H1 (cell line): Measurements from ENCODE around the gene CKAP5. TPM values are rescaled to one million over a fixed set of nuclear protein-coding genes. Genes with fewer than 3 reads are reported as not detected.

Experiments used
- EZH2 ChIP-seq: fragments of 200-600 bp; sonication (generic); IDR thresholded peaks from 2 replicates; pipeline ENCODE4 v1.7.1; 2012; ENCODE audit warnings: low read depth, mild to moderate bottlenecking, moderate library complexity, low read length, inconsistent platforms; ENCODE audit not compliant: severe bottlenecking
- TAF7 ChIP-seq: optimal IDR thresholded peaks from 2 replicates; pipeline ENCODE3; 2011; ENCODE audit warnings: low read depth, mild to moderate bottlenecking, inconsistent platforms, low read length, moderate library complexity, borderline replicate concordance
- polyA plus RNA-seq, 7 experiments: library from polyadenylated mRNA; depleted of rRNA in 3 of 7; stranded (reverse) in 5 of 7; unstranded in 2 of 7; fragments of >200 nt in 5 of 7; fragments of 200-250 nt in 2 of 7; gene quantifications; 1 replicate in 5 of 7; 2 replicates in 1 of 7; 4 replicates in 1 of 7; pipeline versions ENCODE4 v1.2.1 to v1.2.3, GENCODE V29; 2011 to 2013; ENCODE audit warnings: missing spikeins in 2 of 7, mixed read lengths in 2 of 7
- total RNA-seq: library from RNA; stranded (reverse); fragmentation: NEBNext Ultra II Directional; extraction: Animal tissue kit (Norgen Biotek cat#: 25700); gene quantifications from 2 replicates; pipeline ENCODE4 v1.2.1, GENCODE V29; 2021
- TF ChIP-seq, protein P1 (sequence below): fragments of 300-600 bp; sonication (generic); IDR thresholded peaks from 2 replicates; pipeline ENCODE4 v1.7.1; 2012; ENCODE audit warnings: low read length, moderate library complexity, mild to moderate bottlenecking, inconsistent platforms; ENCODE audit not compliant: insufficient replicate concordance

Gene CKAP5
- total and polyA plus RNA-seq, 2 of the 8 experiments (the other 6 are each of a cell fraction or from before 2014, with no cell fraction given): 64.8 to 185 TPM

DNA sequence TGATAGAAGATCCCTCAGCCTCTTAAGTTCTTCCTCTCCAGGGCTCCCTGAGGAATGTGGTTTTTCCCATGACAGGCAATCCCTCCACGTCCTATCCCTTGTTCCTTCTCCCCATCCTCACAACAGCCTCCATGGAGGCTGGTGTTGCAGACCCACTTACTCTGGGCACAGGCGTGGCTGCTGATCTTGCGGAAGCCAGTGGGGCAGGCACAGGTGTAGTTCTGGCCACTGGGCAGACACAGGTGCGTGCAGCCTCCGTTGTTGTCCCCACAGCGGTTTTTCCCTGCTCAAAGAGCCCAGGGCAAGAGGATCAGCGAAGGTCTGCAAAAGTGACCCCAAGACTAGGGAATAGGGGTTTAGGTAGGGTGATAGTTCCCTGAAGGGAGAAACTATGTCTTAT is 43.2 kb upstream of the CKAP5 start (continued):
- TF ChIP-seq, protein P1, sequence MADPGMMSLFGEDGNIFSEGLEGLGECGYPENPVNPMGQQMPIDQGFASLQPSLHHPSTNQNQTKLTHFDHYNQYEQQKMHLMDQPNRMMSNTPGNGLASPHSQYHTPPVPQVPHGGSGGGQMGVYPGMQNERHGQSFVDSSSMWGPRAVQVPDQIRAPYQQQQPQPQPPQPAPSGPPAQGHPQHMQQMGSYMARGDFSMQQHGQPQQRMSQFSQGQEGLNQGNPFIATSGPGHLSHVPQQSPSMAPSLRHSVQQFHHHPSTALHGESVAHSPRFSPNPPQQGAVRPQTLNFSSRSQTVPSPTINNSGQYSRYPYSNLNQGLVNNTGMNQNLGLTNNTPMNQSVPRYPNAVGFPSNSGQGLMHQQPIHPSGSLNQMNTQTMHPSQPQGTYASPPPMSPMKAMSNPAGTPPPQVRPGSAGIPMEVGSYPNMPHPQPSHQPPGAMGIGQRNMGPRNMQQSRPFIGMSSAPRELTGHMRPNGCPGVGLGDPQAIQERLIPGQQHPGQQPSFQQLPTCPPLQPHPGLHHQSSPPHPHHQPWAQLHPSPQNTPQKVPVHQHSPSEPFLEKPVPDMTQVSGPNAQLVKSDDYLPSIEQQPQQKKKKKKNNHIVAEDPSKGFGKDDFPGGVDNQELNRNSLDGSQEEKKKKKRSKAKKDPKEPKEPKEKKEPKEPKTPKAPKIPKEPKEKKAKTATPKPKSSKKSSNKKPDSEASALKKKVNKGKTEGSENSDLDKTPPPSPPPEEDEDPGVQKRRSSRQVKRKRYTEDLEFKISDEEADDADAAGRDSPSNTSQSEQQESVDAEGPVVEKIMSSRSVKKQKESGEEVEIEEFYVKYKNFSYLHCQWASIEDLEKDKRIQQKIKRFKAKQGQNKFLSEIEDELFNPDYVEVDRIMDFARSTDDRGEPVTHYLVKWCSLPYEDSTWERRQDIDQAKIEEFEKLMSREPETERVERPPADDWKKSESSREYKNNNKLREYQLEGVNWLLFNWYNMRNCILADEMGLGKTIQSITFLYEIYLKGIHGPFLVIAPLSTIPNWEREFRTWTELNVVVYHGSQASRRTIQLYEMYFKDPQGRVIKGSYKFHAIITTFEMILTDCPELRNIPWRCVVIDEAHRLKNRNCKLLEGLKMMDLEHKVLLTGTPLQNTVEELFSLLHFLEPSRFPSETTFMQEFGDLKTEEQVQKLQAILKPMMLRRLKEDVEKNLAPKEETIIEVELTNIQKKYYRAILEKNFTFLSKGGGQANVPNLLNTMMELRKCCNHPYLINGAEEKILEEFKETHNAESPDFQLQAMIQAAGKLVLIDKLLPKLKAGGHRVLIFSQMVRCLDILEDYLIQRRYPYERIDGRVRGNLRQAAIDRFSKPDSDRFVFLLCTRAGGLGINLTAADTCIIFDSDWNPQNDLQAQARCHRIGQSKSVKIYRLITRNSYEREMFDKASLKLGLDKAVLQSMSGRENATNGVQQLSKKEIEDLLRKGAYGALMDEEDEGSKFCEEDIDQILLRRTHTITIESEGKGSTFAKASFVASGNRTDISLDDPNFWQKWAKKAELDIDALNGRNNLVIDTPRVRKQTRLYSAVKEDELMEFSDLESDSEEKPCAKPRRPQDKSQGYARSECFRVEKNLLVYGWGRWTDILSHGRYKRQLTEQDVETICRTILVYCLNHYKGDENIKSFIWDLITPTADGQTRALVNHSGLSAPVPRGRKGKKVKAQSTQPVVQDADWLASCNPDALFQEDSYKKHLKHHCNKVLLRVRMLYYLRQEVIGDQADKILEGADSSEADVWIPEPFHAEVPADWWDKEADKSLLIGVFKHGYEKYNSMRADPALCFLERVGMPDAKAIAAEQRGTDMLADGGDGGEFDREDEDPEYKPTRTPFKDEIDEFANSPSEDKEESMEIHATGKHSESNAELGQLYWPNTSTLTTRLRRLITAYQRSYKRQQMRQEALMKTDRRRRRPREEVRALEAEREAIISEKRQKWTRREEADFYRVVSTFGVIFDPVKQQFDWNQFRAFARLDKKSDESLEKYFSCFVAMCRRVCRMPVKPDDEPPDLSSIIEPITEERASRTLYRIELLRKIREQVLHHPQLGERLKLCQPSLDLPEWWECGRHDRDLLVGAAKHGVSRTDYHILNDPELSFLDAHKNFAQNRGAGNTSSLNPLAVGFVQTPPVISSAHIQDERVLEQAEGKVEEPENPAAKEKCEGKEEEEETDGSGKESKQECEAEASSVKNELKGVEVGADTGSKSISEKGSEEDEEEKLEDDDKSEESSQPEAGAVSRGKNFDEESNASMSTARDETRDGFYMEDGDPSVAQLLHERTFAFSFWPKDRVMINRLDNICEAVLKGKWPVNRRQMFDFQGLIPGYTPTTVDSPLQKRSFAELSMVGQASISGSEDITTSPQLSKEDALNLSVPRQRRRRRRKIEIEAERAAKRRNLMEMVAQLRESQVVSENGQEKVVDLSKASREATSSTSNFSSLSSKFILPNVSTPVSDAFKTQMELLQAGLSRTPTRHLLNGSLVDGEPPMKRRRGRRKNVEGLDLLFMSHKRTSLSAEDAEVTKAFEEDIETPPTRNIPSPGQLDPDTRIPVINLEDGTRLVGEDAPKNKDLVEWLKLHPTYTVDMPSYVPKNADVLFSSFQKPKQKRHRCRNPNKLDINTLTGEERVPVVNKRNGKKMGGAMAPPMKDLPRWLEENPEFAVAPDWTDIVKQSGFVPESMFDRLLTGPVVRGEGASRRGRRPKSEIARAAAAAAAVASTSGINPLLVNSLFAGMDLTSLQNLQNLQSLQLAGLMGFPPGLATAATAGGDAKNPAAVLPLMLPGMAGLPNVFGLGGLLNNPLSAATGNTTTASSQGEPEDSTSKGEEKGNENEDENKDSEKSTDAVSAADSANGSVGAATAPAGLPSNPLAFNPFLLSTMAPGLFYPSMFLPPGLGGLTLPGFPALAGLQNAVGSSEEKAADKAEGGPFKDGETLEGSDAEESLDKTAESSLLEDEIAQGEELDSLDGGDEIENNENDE: no peak
- TF ChIP-seq EZH2 (no peak), TAF7 (no peak)
